GM18858 (cell line): ENCODE data around the gene DXO.

ENCODE experiments used
- ATAC-seq: cut with Tn5 transposase; IDR thresholded peaks from one replicate; pipeline ENCODE4 v1.9.1; 2021; ENCODE audit not compliant: unreplicated experiment

The DXO gene

GRCh38 chr6:31958741-31959739 is 12.9 kb downstream of the DXO start, which contains the start of the genes NELFE and SKIC2:
Gene NELFE (minus strand): TSS chr6:31958971. CDS start chr6:31958446, 525 bp downstream.
Gene SKIC2 (plus strand): TSS chr6:31959175. CDS start chr6:31959193, 18 bp downstream.
- ATAC-seq, result peak; percentile 87

DNA sequence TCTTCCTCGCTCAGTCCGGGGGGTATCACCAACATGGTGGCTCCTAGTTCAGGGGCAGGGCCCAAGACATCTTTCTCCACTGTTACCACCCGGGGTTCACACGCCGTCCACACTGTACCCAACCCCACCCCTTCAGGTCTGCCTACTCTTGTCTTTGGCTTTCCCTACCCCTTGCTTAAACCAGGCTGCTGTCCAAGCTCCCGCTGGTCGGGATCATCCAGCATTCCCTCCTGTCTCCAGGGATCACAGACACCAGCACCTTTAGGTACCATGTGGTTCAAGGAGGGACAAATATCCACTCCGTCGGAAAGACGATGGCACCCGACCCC is 13.6 kb downstream of the DXO start:
- ATAC-seq, result no peak

DNA sequence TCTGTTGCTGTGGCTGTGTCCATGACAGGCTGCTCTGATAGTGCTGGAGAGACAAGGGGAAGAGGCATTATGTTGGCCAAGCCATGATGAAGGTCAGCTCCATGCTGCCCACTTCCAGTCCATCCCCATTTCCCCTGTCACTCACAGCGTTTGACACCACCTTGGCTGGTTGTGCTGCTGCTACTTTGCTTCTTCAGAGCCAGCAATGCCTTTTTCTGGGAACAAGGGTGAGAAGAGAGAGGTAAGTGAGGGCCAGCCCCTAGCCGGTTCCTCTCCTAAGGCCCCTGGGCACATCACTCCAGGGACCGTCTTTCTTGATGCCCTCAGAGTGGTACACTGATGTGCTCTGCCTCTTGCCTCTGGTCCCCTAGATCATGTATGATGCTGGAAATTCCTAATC is 15.1 kb downstream of the DXO start:
- no peak for ATAC-seq

- ATAC-seq, result no peak
These were observed 17.4 kb downstream of the DXO start for GRCh38 chr6:31954511-31954910.

GRCh38 chr6:31952890-31953289 is 19.0 kb downstream of the DXO start:
- no peak for ATAC-seq

DNA sequence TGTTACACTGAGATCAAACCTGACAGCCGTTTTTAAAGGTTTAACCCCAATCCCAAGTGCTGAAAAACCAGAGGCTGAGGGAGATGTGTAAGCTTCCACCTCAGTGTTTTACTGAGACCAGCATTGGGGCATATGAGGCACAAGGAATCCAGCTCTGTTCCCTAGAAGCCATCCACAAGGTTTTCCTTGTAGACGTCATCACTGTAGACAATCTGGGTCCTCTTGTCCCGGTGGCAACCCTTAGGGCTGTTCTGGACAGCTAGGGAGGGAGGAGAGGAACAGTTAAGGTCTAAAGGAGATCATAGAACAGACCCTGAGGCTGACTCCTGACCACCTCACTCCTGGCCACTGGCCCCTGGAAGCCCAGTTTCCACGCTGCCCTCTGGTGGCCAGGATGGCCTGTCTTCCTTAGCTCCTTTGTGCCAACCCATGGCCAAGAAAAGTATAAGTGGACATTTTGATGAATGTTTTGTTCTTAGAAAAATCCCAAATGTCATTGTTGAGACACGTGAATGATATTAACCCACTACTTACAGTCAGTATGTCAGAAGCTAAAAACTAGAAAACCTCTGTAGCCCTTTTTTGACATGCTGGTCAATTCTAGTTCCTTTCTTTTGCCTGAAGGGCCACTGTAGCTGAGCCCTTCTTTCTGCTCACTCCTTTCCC is 19.7 kb downstream of the DXO start:
- no peak for ATAC-seq

GRCh38 chr6:31949926-31950548 is 21.9 kb downstream of the DXO start:
- no peak for ATAC-seq

DNA sequence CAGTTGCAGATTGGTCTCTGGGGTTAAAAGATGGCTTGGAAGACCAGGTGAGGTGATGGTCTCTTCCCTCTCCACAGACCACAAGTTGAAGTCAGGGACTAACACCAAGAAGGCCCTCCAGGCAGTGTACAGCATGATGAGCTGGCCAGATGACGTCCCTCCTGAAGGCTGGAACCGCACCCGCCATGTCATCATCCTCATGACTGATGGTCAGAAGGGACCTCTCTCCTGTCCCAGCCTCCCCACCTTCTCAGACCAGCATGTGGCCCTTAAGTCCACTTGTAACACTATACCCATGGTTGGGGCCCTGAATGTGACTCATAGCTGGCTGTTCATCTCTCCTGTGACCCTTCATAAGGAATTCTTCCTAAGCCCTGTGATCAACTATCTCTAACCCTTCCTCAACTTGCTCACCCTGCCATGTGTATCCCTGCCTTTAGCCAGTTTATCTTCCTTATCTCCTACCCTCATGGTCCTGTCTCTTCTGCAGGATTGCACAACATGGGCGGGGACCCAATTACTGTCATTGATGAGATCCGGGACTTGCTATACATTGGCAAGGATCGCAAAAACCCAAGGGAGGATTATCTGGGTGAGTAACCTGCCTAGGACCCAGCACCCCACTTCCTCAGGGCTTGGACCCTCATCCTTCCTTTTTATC is 23.1 kb downstream of the DXO start:
- no peak for ATAC-seq

- no peak for ATAC-seq
These were observed 23.6 kb downstream of the DXO start for GRCh38 chr6:31948306-31948705.

- no peak for ATAC-seq
These were observed 24.1 kb downstream of the DXO start for GRCh38 chr6:31947864-31948263.

- ATAC-seq, result no peak
These were observed 24.8 kb downstream of the DXO start for GRCh38 chr6:31947070-31947675.

DNA sequence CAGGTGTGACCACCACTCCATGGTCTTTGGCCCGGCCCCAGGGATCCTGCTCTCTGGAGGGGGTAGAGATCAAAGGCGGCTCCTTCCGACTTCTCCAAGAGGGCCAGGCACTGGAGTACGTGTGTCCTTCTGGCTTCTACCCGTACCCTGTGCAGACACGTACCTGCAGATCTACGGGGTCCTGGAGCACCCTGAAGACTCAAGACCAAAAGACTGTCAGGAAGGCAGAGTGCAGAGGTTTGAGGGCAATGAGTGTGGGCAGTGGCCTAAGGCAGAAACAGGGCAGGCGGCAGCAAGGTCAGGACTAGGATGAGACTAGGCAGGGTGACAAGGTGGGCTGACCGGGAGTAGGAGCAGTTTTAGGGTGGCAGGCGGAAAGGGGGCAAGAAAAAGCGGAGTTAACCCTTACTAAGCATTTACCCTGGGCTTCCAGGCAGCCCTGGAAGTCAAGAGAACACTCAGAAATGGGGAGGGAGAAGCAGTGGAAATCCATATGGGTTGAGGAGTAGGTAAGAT is 25.5 kb downstream of the DXO start:
- no peak for ATAC-seq

DNA sequence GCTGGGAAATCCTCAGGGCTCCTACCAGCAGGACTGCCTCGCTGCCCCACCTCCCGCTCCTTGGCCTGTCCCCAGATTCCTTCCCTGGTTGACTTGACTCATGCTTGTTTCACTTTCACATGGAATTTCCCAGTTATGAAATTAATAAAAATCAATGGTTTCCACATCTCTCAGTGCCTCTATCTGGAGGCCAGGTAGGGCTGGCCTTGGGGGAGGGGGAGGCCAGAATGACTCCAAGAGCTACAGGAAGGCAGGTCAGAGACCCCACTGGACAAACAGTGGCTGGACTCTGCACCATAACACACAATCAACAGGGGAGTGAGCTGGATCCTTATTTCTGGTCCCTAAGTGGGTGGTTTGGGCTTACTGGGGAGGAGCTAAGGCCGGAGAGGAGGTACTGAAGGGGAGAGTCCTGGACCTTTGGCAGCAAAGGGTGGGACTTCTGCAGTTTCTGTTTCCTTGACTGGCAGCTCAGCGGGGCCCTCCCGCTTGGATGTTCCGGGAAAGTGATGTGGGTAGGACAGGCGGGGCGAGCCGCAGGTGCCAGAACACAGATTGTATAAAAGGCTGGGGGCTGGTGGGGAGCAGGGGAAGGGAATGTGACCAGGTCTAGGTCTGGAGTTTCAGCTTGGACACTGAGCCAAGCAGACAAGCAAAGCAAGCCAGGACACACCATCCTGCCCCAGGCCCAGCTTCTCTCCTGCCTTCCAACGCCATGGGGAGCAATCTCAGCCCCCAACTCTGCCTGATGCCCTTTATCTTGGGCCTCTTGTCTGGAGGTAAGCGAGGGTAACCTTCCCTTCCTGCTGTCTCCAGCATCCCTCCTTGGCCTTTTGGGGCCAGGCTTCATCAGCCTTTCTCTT is 26.2 kb downstream of the DXO start, which contains the start of gene CFB:
TSS of gene CFB (plus strand) at position 589 of the 863 bp plus-strand sequence. CDS start at position 716, 127 bp downstream.
- no peak for ATAC-seq

GRCh38 chr6:31945154-31945506 is 26.8 kb downstream of the DXO start:
- no peak for ATAC-seq

GRCh38 chr6:31943742-31944141 is 28.2 kb downstream of the DXO start:
- no peak for ATAC-seq

- ATAC-seq, result no peak
These were observed 31.7 kb downstream of the DXO start for GRCh38 chr6:31940256-31940664.

- ATAC-seq, result no peak
These were observed 36.1 kb downstream of the DXO start for GRCh38 chr6:31935823-31936222.

- ATAC-seq, result no peak
These were observed 36.9 kb downstream of the DXO start for GRCh38 chr6:31935021-31935420.

GRCh38 chr6:31933537-31933936 is 38.4 kb downstream of the DXO start:
- no peak for ATAC-seq
